Measurements from ENCODE around the gene MTERF1.

The MTERF1 gene

GRCh38 chr7:91826377-91826776 lies 54.1 kb downstream of the MTERF1 start:
- no peaks in the 10 kb centered on the region for H3K27me3 ChIP-seq (ENCODE audit: insufficient read depth, low read depth)
- H3K4me1 ChIP-seq (ENCODE audit: low read depth, poor library complexity, severe bottlenecking), result peaks cover 6% of the 10 kb centered on the region
- no peaks in the 10 kb centered on the region for H3K79me2 ChIP-seq (ENCODE audit: insufficient read depth, low read depth)
- H2AFZ ChIP-seq (ENCODE audit: low read depth), result no peak overlapping the region
- H4K20me1 ChIP-seq (ENCODE audit: insufficient read depth), result no peaks in the 10 kb centered on the region
- H3K9ac ChIP-seq, result no peak overlapping the region
- no peaks in the 10 kb centered on the region for H3K36me3 ChIP-seq (ENCODE audit: insufficient read depth)
- no peak overlapping the region for H3K4me2 ChIP-seq
- TF ChIP-seq CTCF (conservative IDR thresholded peaks at IDR 0.05; ENCODE audit: low read depth, low read length), result no peak
- no peak overlapping the region for H3K4me3 ChIP-seq (IDR thresholded peaks at IDR 0.05; ENCODE audit: insufficient read depth, low read depth, low read length)
- H3K27ac ChIP-seq, result no peak overlapping the region

GRCh38 chr7:91824201-91824600 lies 56.3 kb downstream of the MTERF1 start:
- no peak overlapping the region for H3K4me3 ChIP-seq (IDR thresholded peaks at IDR 0.05; ENCODE audit: insufficient read depth, low read depth, low read length)
- H4K20me1 ChIP-seq (ENCODE audit: insufficient read depth), result no peaks in the 10 kb centered on the region
- no peak for TF ChIP-seq CTCF (conservative IDR thresholded peaks at IDR 0.05; ENCODE audit: low read depth, low read length)
- no peaks in the 10 kb centered on the region for H3K36me3 ChIP-seq (ENCODE audit: insufficient read depth)
- H2AFZ ChIP-seq (ENCODE audit: low read depth), result no peak overlapping the region
- no peaks in the 10 kb centered on the region for H3K79me2 ChIP-seq (ENCODE audit: insufficient read depth, low read depth)
- peaks cover 6% of the 10 kb centered on the region for H3K4me1 ChIP-seq (ENCODE audit: low read depth, poor library complexity, severe bottlenecking)
- H3K4me2 ChIP-seq, result no peak overlapping the region
- no peak overlapping the region for H3K9ac ChIP-seq
- no peak overlapping the region for H3K27ac ChIP-seq
- no peaks in the 10 kb centered on the region for H3K27me3 ChIP-seq (ENCODE audit: insufficient read depth, low read depth)
